GM21723 (cell line): ENCODE data around the gene RASA4B.
"Not testable (repeated sequence)": the region's sequence is repeated elsewhere in the genome, so short reads cannot be mapped to it uniquely, and the experiment has no call there.

Experiments used
- ATAC-seq: cut with Tn5 transposase; IDR thresholded peaks from one replicate; pipeline ENCODE4 v1.9.1; 2021; ENCODE audit warnings: mild to moderate bottlenecking, moderate library complexity; ENCODE audit not compliant: unreplicated experiment

Gene RASA4B

DNA sequence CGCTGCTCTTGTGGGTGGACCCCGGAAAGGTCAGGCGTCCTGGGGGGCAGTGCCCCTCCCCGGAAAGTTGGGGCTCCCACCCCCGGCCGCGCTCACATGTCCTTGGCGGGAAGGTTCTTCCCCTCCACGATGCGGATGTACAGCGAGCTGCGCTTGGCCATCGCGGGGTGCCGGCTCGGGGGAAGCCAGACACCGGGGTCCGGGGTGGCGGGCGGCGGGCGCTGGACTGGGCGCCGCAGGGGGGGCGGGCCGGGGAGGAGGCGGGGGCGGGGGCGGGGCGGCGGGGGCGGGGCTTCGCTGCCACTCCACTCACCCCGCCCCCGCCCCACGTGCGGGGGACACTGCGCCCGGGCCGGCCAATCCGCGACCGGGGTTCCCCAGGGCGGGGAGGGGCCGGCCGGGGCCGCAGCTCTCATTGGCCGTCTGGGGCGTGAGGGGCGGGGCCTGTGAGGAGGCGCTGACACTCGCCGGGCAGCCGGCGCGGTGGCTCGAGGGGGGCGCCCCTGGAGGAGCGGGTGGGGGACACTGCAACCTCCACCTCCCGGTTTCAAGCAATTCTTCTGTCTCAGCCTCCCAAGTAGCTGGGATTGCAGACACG, at the start of gene RASA4B:
RASA4B (minus strand) TSS at position 228 of the 598 bp plus-strand sequence; CDS start at position 161, 67 bp downstream.
- ATAC-seq: peak; percentile 57

- not testable (repeated sequence) for ATAC-seq
Measured at GRCh38 chr7:102550808-102551422, 33.3 kb upstream of the RASA4B start, which contains the start of gene SPDYE2. SPDYE2 (plus strand) TSS chr7:102551226; CDS start chr7:102553256, 2,030 bp downstream.

- ATAC-seq: peak; percentile 81
Measured at GRCh38 chr7:102546353-102546752, 28.8 kb upstream of the RASA4B start.

DNA sequence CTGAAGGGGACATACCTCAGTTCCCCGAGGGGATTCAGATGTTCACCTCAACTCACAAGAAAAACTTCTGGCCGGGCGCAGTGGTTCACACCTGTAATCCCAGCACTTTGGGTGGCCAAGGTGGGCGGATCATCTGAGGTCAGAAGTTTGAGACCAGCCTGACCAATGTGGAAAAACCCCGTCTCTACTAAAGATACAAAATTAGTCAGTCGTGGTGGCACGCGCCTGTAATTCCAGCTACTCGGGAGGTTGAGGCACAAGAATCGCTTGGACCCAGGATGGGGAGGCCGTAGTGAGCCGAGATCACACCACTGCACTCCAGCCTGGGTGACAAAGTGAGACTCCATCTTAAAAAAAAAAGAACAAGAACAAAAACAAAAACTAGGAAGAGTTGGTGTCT, 27.7 kb upstream of the RASA4B start:
- not testable (repeated sequence) for ATAC-seq

DNA sequence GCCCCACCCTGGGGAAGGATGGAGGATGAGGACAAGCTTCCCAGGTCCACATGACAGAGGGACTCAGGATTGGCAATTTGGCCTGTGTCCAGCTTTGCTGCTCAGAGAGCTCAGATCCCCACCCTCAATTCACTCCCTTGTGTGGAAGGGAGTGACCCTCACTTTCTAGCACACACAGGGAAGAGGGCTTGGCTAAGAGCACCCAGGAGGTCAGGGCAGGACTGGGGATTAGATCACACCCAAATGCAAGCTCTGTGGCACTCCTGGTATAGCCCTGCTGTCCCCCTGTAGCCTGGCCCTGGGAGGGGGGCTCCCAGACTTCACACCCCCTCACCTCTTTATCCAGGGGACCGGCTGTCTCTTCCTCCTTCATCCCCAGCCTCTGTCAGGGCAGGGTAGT, 26.8 kb upstream of the RASA4B start:
- not testable (repeated sequence) for ATAC-seq

DNA sequence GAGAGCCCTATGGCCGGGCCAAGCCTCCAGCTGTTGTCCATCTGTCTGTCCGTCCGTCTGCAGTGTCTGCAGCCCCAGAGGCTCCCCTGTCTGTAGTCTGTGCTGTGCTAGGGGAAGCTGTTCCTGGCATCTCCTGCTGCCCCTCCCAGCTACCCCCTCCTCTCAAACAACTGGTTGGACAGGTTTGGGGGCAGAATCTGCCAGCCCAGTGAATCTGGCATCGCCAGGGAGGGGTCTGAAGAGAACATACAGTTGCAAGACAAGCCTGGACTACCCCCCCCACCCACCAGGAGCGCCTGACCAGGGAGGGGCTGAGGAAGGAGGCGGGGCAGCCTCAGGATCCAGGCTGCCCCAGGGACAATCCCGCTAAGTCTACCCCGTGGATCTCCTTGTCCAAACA, 26.0 kb upstream of the RASA4B start, which contains the start of gene UPK3BL2:
UPK3BL2 (minus strand) TSS at position 101 of the 400 bp plus-strand sequence; CDS start at position 41, 60 bp downstream.
- ATAC-seq: not testable (repeated sequence)

GRCh38 chr7:102542771-102543170, 25.2 kb upstream of the RASA4B start:
- not testable (repeated sequence) for ATAC-seq

DNA sequence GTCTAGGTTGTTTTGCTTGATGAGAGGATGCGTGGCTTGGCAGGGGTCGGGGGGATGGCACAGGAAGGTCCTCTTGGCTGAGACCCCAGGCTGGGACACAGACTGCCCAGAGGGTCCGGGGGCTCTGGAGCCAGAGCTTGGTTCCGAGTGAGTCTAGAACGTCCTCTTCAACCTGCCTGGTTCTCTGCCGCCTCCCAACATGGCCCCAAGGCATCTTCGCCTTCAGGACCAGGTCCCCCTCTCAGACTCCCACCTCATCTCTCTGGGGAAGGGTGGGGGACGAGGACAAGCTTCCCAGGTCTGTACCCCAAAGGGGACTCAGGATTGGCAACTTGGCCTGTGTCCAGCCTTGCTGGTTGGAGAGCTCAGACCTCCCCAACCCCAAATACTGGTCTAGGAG, 24.5 kb upstream of the RASA4B start:
- ATAC-seq: not testable (repeated sequence)

DNA sequence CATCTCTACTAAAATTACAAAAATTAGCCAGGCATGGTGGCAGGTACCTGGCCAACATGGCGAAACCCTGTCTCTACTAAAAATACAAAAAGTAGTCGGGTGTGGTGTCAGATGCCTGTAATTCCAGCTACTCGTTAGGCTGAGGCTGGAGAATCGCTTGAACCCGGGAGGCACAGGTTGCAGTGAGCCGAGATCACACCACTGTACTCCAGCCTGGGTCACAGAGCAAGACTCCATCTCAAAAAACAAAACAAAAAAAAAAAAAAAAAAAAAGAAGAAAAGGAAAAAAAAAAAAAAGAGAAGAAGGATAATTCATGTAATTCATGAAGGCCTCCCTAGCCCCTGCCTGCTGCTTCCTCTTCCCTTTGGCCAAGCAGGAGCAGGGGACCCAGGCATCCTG, 23.0 kb upstream of the RASA4B start:
- not testable (repeated sequence) for ATAC-seq

DNA sequence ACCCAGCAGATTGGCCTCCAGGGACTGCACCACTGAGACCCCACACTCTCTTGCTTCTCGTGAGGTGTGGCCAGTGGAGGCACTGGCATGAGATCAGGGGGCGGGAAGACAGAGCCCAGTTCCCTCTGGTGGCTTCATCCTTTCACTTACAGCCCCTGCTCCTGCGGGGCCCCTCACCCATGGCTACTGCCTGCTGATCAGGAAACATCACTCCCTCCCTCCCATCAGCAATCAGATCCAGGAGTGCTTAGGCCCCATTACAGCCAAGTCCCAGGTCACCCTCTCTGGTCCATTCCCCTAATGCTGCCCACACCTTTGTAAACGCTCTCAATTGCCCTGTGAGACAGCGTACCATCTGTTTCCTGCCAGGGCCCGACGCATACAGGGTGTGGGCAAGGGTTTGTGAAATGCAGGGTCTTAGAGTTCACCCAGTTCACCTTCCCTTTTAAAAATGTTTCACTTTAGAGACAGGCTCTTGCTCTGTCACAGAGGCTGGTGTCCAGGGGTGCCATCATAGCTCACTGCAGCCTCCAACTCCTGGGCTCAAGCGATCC, 17.6 kb upstream of the RASA4B start:
- ATAC-seq: not testable (repeated sequence)

DNA sequence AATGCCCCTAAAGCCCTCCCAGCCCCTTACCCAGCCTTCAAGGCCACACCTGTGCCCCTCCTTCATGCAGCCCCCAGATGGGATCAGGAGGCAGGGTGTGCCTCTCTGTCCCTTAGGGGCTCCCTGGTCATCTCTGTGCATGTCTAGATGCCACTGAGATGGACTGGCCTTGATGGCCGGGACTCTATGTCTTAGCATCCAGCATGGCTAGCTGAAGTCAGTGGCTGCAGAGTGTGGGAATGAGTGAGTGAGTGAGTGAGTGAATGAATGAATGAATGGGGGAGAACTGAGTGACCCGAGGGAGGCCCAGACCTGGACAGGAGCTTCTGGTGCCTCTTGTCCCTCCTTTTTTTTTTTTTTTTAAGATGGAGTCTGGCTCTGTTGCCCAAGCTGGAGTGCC, 14.6 kb upstream of the RASA4B start:
- not testable (repeated sequence) for ATAC-seq

DNA sequence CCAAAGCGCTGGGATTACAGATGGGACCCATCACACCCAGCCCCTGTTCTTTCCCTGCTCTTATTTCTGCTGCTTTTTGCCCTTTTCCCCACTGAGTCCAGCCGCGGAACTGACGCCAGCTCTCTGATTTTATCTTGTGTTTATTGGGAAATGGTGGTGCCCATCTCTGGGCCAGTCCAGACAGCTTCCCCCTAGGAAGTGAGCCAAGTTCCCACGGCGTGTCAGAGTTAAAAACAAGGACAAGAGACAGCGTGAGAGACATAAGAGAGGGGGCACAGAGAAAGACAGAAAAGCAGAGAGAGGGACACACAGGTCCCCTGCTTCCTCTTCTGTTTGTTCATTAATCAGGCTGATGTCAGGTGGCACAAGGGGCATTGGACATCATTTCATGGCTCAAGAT, 14.0 kb upstream of the RASA4B start:
- not testable (repeated sequence) for ATAC-seq

- ATAC-seq: not testable (repeated sequence)
Measured at GRCh38 chr7:102527822-102528793, 10.5 kb upstream of the RASA4B start.

- ATAC-seq: not testable (repeated sequence)
Measured at GRCh38 chr7:102527182-102527581, 9.6 kb upstream of the RASA4B start.

- not testable (repeated sequence) for ATAC-seq
Measured at GRCh38 chr7:102524803-102525202, 7.2 kb upstream of the RASA4B start.

DNA sequence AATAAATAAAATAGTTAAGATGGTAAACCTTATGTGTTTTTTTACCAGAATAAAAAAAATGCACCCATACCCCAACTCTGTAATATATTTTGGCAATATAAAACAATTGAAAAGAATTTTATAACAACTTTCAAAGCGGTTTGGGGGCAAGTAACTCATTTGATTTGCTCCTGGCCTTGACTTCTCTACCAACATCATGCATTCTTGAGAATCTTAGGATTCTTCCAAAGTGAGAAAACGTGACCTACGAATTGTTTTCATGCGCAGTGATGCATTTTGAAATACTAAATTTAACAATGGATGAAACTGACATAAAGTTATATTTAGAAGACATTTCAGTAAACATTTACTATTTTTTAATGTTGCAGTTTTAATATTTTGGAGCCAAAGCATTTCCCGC, 3.2 kb upstream of the RASA4B start:
- not testable (repeated sequence) for ATAC-seq

DNA sequence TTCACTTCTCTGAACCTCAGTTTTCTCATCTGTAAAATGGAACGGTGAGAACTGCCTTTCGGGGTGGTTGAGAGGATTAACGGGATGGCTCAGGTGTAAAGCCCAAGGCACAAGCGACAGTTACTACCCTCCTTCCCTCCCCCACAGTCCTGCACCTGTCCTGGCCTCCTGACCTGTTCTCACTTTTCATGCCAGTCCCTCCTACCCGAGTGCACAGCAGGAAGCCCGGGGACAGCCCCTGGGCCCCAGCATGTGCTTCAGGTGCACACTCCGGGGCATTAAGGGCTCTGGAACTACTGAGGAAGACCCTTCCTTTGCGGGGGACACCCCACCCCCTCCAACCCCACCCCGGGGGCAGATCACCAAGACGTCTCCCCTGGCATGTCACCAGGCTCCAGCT, 626 bp downstream of the RASA4B start:
- peak; percentile 19 for ATAC-seq

- ATAC-seq: peak; percentile 0
Measured at GRCh38 chr7:102515889-102516288, 1.7 kb downstream of the RASA4B start.

- peak; percentile 63 for ATAC-seq
Measured at GRCh38 chr7:102514881-102515721, 2.5 kb downstream of the RASA4B start.
